Lower leg skin (tissue), 4 donors: ENCODE results near the gene VGLL3. TPM values are rescaled to one million over a fixed set of nuclear protein-coding genes. Genes with fewer than 3 reads are reported as not detected.
A peak's percentile ranks its signal among the peaks of the same experiment; 100 is the strongest.

ENCODE experiments used
- DNase-seq, 2 donors: peaks; one replicate each; pipeline ENCODE4 v3.0.0-alpha.2; 2019; ENCODE audit warnings: low spot score in 2 of 2
- H3K4me3 ChIP-seq: fragments of 200-600 bp; sonication (generic); 2 replicates; pipeline ENCODE4 v1.5.1; 2017; ENCODE audit warnings: mild to moderate bottlenecking, low read depth; ENCODE audit not compliant: poor library complexity, severe bottlenecking
- CTCF ChIP-seq, 3 donors: fragments of 450-650 bp; IDR thresholded peaks; one replicate each; pipeline ENCODE4 v1.5.1; 2016; ENCODE audit warnings: antibody characterized with exemption in 3 of 3, mild to moderate bottlenecking in 3 of 3, moderate library complexity in 2 of 3
- POLR2A ChIP-seq, 2 donors: fragments of 450-650 bp; IDR thresholded peaks; one replicate each; pipeline ENCODE4 v1.6.1; 2016 to 2017; ENCODE audit warnings: antibody characterized with exemption in 2 of 2, mild to moderate bottlenecking in 1 of 2, moderate library complexity in 1 of 2
- WGBS, 2 donors: methylation state at CpG; one replicate each; pipeline ENCODE4 v1.1.5; 2018; 5-methylcytosine and 5-hydroxymethylcytosine counted together
- intact Hi-C: fragments of 100-400 bp; cut with DNase I; formaldehyde crosslinking; loops from one replicate; pipeline ENCODE4 v1.15.0; 2023; ENCODE audit warnings: low total_unique reads
- total RNA-seq, 4 donors: library from RNA; depleted of rRNA; stranded (reverse); fragments of >200 nt; gene quantifications; one replicate each; pipeline ENCODE4 v1.1.0, GENCODE V29; 2016

The VGLL3 gene
- total RNA-seq = 10 to 100 TPM in 2 of 4 donors, 1 to 10 TPM in 2; 8.0 to 24.7 (median 10.3) TPM

DNA sequence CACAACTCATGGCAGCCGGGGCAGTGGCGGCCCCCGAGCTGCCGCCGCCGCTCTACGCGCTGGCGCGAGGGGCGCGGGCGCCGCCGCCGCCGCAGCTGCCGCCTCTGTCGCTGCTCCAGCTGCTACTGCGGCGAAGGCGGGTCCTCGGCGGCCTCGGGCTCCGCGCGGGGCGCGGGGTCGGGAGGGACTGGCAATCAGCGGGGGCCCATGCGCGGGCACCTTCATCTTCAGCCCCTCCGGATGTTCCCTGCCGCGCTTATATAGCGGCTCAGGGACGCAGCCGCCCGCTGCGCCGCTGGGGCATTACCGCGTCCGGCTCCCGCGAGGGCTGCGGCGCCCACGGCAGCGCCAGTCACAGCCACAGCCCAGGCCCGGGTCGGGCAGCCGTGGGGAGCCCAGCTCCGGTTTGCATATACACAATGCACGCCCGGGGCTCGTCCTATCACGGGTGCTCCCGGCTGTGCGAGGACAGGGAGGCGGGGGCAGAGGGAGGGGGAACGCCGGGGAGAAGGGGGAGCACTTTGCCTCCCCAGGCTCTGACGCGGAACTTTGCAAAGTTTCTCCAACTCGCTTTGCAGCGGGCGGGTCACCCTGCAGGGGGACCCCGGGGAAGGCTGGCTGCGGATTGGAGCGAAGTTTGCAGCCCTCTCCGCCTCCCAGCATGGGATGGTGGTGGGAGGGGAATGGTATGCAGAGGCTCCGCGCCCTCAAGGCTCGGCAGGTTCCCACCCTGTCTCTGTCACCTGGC, at the start of gene VGLL3:
Gene VGLL3 (minus strand): TSS at position 416 of the 748 bp plus-strand sequence. CDS start 406 bp downstream, at position 10.
- TF ChIP-seq POLR2A (IDR thresholded peaks at IDR 0.05) (no peak), CTCF (IDR thresholded peaks at IDR 0.05) (no peak)
- H3K4me3 ChIP-seq = peak within 1 kb of the TSS; percentile 63
- intact Hi-C loops = no loop called here
- DNase-seq = peak; percentile 76 to 95
- 0 to 1% methylated on average over 34 to 62 of the region's 77 CpGs for WGBS, 2 donors

DNA sequence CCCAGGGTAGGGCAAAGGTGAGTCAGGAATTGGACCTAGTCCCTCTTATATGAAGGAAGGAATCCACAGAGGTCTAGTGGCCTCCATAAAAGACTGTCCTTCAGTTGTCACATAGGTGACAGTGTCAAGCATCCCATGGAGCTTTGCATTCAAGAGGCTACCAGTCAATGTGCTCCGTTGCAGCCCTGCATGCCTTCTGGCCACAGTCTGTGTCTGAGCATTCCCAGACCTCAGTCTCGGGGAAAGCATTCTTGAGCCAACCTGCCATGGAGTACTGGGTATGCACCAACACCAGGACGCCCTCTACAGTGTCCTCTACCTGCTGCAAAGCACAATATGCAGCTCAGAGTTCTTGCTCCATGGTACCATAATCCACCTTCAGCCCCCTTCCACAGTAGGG, 46.7 kb upstream of the VGLL3 start:
- DNase-seq = no peak
- intact Hi-C loops = no loop called here
- TF ChIP-seq POLR2A (IDR thresholded peaks at IDR 0.05) = no peak
- TF ChIP-seq CTCF (IDR thresholded peaks at IDR 0.05) = no peak
- no peak overlapping the region for H3K4me3 ChIP-seq
- WGBS, 2 donors = 78 to 84% methylated on average over 2 to 3 of the region's 3 CpGs

- DNase-seq = no peak
- TF ChIP-seq CTCF (IDR thresholded peaks at IDR 0.05) (no peak), POLR2A (IDR thresholded peaks at IDR 0.05) (no peak)
- no peak overlapping the region for H3K4me3 ChIP-seq
- WGBS, 2 donors = 87 to 89% methylated on average over 6 of the region's 6 CpGs
- intact Hi-C loops = no loop called here
These were observed 45.7 kb upstream of the VGLL3 start for GRCh38 chr3:87036671-87037070.

- intact Hi-C loops = no loop called here
- whole genome bisulfite sequencing, 2 donors = 91 to 92% methylated on average over 3 of the region's 3 CpGs
- TF ChIP-seq POLR2A (IDR thresholded peaks at IDR 0.05) (no peak), CTCF (IDR thresholded peaks at IDR 0.05) (no peak)
- no peak overlapping the region for H3K4me3 ChIP-seq
- DNase-seq = no peak
These were observed 44.4 kb upstream of the VGLL3 start for GRCh38 chr3:87035339-87035738.

DNA sequence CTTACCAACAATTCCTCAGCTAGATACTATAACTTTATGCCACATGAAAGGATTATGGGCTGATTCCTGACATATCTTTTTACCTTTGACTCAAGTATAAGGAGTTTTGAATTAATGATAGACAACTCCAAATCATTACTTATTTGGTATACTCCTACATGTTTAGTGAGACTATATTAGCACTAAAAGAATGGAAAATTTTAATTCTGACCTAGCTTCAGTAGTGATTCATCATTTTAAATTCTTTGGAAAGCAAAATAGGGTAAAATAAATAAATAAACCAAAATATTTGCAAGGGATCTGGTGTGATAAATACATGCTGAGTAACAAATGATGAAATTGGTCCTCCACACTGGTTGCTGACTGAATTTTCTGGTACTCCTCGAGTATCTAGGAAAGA, 42.3 kb upstream of the VGLL3 start:
- TF ChIP-seq CTCF (IDR thresholded peaks at IDR 0.05) (no peak), POLR2A (IDR thresholded peaks at IDR 0.05) (no peak)
- H3K4me3 ChIP-seq = no peak overlapping the region
- intact Hi-C loops = no loop called here
- 71 to 76% methylated on average over 1 of the region's 1 CpG for WGBS, 2 donors
- no peak for DNase-seq
